Lower leg skin (tissue), 4 donors: Measurements from ENCODE around the gene PDGFC. TPM values are rescaled to one million over a fixed set of nuclear protein-coding genes. Genes with fewer than 3 reads are reported as not detected.

Experiments used
- DNase-seq, 2 donors: peaks; one replicate each; pipeline ENCODE4 v3.0.0-alpha.2; 2019; ENCODE audit warnings: low spot score in 2 of 2
- H3K4me3 ChIP-seq: fragments of 200-600 bp; sonication (generic); 2 replicates; pipeline ENCODE4 v1.5.1; 2017; ENCODE audit warnings: mild to moderate bottlenecking, low read depth; ENCODE audit not compliant: poor library complexity, severe bottlenecking
- POLR2A ChIP-seq, 2 donors: fragments of 450-650 bp; IDR thresholded peaks; one replicate each; pipeline ENCODE4 v1.6.1; 2016 to 2017; ENCODE audit warnings: antibody characterized with exemption in 2 of 2, mild to moderate bottlenecking in 1 of 2, moderate library complexity in 1 of 2
- WGBS, 2 donors: methylation state at CpG; one replicate each; pipeline ENCODE4 v1.1.5; 2018; 5-methylcytosine and 5-hydroxymethylcytosine counted together
- intact Hi-C: fragments of 100-400 bp; cut with DNase I; formaldehyde crosslinking; loops from one replicate; pipeline ENCODE4 v1.15.0; 2023; ENCODE audit warnings: low total_unique reads
- total RNA-seq, 4 donors: library from RNA; depleted of rRNA; stranded (reverse); fragments of >200 nt; gene quantifications; one replicate each; pipeline ENCODE4 v1.1.0, GENCODE V29; 2016
- TF ChIP-seq, protein P1 (sequence below), 3 donors: fragments of 450-650 bp; IDR thresholded peaks; one replicate each; pipeline ENCODE4 v1.5.1; 2016; ENCODE audit warnings: antibody characterized with exemption in 3 of 3, mild to moderate bottlenecking in 3 of 3, moderate library complexity in 2 of 3

The PDGFC gene
- total RNA-seq, 4 donors from 2014 or later: 18.9 to 24.4 (median 21.0) TPM

DNA sequence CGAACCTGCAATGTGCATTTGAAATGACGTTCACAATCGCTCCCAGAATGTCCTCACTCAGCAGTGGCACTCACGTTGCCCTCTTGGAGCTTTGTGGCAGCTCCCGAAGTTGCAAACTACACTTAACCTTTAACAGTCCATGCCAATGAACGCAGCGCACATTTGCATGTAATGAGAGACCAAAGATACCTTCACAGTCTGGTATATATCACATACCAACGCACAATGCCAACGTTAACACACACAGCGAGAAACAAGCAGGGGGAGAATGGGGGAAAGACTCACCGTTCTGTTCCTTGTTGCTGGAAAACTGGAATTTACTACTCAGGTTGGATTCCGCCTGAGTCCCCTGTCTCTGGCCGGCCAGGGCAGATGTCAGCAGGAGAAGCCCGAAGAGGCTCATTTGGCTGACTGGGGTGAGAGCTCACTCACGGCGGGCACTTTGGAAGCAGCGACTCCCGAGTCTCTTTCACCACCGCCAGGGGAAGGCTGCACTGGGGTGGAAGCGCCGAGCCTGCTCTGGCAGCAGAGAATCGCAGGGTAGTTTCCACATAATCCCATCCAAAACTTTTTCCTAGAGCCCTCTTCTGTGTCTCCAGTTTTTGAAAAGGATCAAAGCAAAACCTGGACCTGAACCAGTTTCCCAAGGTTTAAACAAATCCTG, 966 bp downstream of the PDGFC start:
- DNase-seq: peak; percentile 47 to 94
- 0 to 2% methylated on average over 22 of the region's 22 CpGs for WGBS, 2 donors
- TF ChIP-seq, protein P1, sequence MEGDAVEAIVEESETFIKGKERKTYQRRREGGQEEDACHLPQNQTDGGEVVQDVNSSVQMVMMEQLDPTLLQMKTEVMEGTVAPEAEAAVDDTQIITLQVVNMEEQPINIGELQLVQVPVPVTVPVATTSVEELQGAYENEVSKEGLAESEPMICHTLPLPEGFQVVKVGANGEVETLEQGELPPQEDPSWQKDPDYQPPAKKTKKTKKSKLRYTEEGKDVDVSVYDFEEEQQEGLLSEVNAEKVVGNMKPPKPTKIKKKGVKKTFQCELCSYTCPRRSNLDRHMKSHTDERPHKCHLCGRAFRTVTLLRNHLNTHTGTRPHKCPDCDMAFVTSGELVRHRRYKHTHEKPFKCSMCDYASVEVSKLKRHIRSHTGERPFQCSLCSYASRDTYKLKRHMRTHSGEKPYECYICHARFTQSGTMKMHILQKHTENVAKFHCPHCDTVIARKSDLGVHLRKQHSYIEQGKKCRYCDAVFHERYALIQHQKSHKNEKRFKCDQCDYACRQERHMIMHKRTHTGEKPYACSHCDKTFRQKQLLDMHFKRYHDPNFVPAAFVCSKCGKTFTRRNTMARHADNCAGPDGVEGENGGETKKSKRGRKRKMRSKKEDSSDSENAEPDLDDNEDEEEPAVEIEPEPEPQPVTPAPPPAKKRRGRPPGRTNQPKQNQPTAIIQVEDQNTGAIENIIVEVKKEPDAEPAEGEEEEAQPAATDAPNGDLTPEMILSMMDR (IDR thresholded peaks at IDR 0.05): peak in 1 of 3 donors; percentile 25
- no peak for TF ChIP-seq POLR2A (IDR thresholded peaks at IDR 0.05)
- intact Hi-C loops: no loop called here
- H3K4me3 ChIP-seq: peak overlapping the region; percentile 66

DNA sequence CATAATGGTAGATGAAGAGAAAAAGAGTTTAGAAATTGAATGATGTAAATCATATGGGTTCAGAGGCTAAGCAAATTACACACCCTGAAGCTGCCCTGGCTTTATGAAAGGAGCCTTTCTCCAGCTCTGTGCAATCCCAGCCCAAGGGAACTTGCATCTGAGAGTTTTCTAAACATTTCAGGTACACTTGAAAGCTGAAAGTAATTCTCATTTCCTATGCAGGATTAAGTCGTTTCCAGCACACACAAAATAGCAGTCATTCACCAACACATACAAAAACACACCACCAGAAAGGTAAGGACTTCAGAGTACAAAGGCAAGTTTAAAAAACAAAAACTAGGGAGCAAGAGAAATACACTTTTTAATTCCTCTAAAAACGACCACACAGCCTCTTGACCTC, 1.7 kb downstream of the PDGFC start:
- peak overlapping the region; percentile 66 for H3K4me3 ChIP-seq
- TF ChIP-seq, protein P1 (IDR thresholded peaks at IDR 0.05): no peak
- no peak for TF ChIP-seq POLR2A (IDR thresholded peaks at IDR 0.05)
- DNase-seq: no peak
- whole genome bisulfite sequencing, 2 donors: 7 to 8% methylated on average over 2 of the region's 2 CpGs
- intact Hi-C loops: loop anchor here (10.0 kb wide), 1 partner anchor 485 kb away; no protein-coding TSS in a partner anchor

DNA sequence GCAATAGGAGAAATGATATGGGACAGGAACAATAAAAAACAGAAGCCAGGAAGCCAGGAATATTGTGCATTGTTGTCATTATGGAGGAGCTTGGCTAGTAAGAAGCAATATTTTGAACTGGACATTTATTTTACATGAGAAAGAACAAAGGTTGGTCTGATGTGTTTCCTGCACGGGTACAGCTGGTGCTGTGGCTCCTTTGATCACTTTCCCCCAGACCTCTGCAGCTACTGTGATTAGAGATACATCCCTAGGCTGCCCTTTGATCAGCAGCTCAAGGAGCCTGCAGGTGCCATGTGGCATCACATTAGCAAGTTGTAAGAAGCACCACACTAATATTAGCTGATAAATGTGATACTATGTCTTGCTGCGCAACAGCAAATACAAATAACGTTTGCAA, 2.5 kb downstream of the PDGFC start:
- H3K4me3 ChIP-seq: peak overlapping the region; percentile 1
- no peak for DNase-seq
- WGBS, 2 donors: 49 to 52% methylated on average over 3 of the region's 3 CpGs
- TF ChIP-seq, protein P1 (IDR thresholded peaks at IDR 0.05): no peak
- TF ChIP-seq POLR2A (IDR thresholded peaks at IDR 0.05): no peak
- intact Hi-C loops: loop anchor here (10.0 kb wide), 1 partner anchor 484 kb away; no protein-coding TSS in a partner anchor

DNA sequence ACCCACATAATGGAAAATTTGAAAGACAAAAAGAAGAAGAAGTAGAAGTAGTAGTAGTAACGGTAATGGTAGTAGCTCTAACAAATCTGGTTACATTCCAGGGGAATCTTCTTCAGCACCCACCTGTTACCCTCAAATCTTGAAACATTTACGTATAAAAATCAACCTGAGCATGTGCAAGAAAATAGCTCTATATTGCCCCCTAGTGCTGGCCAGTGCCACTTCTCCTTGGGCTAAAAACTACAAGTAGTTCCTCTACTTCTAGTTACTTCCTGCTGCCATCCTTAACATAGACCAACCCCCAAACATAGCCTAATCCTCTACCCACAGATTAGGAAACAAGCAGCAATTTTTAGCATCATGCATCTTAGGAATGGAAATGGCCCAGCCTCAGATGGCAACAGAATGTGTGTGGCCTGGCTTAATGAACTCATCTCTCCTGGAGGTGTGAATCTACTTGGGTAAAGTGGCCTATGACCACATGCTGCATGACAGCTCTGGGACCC, 3.1 kb downstream of the PDGFC start:
- no peak overlapping the region for H3K4me3 ChIP-seq
- intact Hi-C loops: loop anchor here (10.0 kb wide), 1 partner anchor 484 kb away; no protein-coding TSS in a partner anchor
- TF ChIP-seq, protein P1 (IDR thresholded peaks at IDR 0.05): peak in 1 of 3 donors; percentile 51
- no peak for TF ChIP-seq POLR2A (IDR thresholded peaks at IDR 0.05)
- peak; percentile 73 to 89 for DNase-seq
- 14 to 16% methylated on average over 2 of the region's 2 CpGs for WGBS, 2 donors

DNA sequence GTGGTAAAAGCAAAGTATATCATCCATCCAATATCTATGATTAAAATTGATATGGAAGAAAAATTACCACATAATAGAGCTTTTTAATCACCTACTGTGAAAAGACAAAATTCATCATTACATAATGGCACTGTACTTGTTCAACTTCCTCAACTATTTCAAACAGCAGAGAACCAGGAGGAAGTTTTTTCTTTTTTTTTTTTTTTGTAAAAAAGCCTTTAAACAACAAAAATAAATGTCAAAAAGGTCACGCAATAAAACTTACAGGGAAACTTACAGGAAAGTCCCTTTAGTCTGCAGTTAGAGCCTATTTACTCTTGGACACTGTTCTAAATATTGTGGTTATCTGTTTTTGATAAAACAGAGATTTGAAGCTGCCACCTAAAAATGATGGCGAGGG, 4.8 kb downstream of the PDGFC start:
- intact Hi-C loops: loop anchor here (10.0 kb wide), 1 partner anchor 482 kb away; no protein-coding TSS in a partner anchor

More for the DNA sequence above, 4.8 kb downstream of the PDGFC start:
- no peak for DNase-seq
- TF ChIP-seq, protein P1 (IDR thresholded peaks at IDR 0.05): no peak
- TF ChIP-seq POLR2A (IDR thresholded peaks at IDR 0.05): no peak
- 80 to 88% methylated on average over 2 of the region's 2 CpGs for WGBS, 2 donors
- no peak overlapping the region for H3K4me3 ChIP-seq
